K562 (cell line): Measurements from ENCODE around the gene ABT1. TPM values are rescaled to one million over a fixed set of nuclear protein-coding genes. Genes with fewer than 3 reads are reported as not detected.

ENCODE experiments used
- ARHGAP35 ChIP-seq: fragments of 450-650 bp; IDR thresholded peaks from 2 replicates; pipeline ENCODE4 v1.6.1; 2018; ENCODE audit not compliant: partially characterized antibody
- CREB3 ChIP-seq: fragments of 450-650 bp; conservative IDR thresholded peaks from 2 replicates; pipeline ENCODE4 v1.6.1; 2016; ENCODE audit warnings: missing genetic modification characterization, low read depth, mild to moderate bottlenecking, missing compliant biosample characterization, moderate library complexity
- E2F1 ChIP-seq: sonication (generic); formaldehyde crosslinking; IDR thresholded peaks from 2 replicates; pipeline ENCODE4 v1.8.1; 2023; ENCODE audit warnings: mild to moderate bottlenecking, missing genetic modification reagents, moderate library complexity
- HDAC6 ChIP-seq: IDR thresholded peaks from 2 replicates; pipeline ENCODE4 v1.6.1; 2012; ENCODE audit warnings: low read depth, mild to moderate bottlenecking, control low read depth, inconsistent platforms, low read length, moderate library complexity
- ID3 ChIP-seq, 2 experiments: fragments of 250-450 bp in 1 of 2; fragments of 450-650 bp in 1 of 2; sonication (Bioruptor Pico) in 1 of 2; IDR thresholded peaks; 2 replicates each; pipeline versions ENCODE4 v1.6.1 to v1.8.0; 2016 to 2021; ENCODE audit warnings: mild to moderate bottlenecking in 2 of 2, moderate library complexity in 2 of 2, missing compliant biosample characterization in 1 of 2, missing genetic modification characterization in 1 of 2
- KAT8 ChIP-seq: fragments of 450-650 bp; IDR thresholded peaks from 2 replicates; pipeline ENCODE4 v1.6.1; 2016; ENCODE audit warnings: low read depth, mild to moderate bottlenecking
- MCM3 ChIP-seq: fragments of 450-650 bp; IDR thresholded peaks from 2 replicates; pipeline ENCODE4 v1.6.1; 2016
- MTA1 ChIP-seq: fragments of 450-650 bp; IDR thresholded peaks from 2 replicates; pipeline ENCODE4 v1.6.1; 2017; ENCODE audit warnings: borderline replicate concordance
- MTA3 ChIP-seq: fragments of 450-650 bp; formaldehyde crosslinking; IDR thresholded peaks from 2 replicates; pipeline ENCODE4 v1.6.1; 2017; ENCODE audit warnings: mild to moderate bottlenecking, borderline replicate concordance
- NELFE ChIP-seq: IDR thresholded peaks from 2 replicates; pipeline ENCODE4 v1.6.1; 2011; ENCODE audit warnings: mild to moderate bottlenecking; ENCODE audit not compliant: insufficient read depth, insufficient read length
- PATZ1 ChIP-seq: fragments of 250-450 bp; sonication (Bioruptor Pico); IDR thresholded peaks from 2 replicates; pipeline ENCODE4 v1.5.0; 2020; ENCODE audit warnings: mild to moderate bottlenecking, borderline replicate concordance
- SETDB1 ChIP-seq: IDR thresholded peaks from one replicate; pipeline ENCODE4 v1.6.1; 2012; ENCODE audit warnings: low read length, control low read depth, inconsistent platforms
- SMARCA5 ChIP-seq: fragments of 450-650 bp; IDR thresholded peaks from 2 replicates; pipeline ENCODE4 v1.6.1; 2016
- SRF ChIP-seq, 2 experiments: fragments of 250-450, 450-650 bp in 1 of 2; sonication (Bioruptor Pico) in 1 of 2; sonication (generic) in 1 of 2; formaldehyde crosslinking; IDR thresholded peaks; 2 replicates each; pipeline versions ENCODE4 v1.5.0 to v1.5.1; 2020 to 2022; ENCODE audit warnings: mild to moderate bottlenecking in 1 of 2, missing genetic modification reagents in 1 of 2
- TCF15 ChIP-seq: fragments of 250-450 bp; sonication (Bioruptor Pico); IDR thresholded peaks from 2 replicates; pipeline ENCODE4 v1.8.0; 2022; ENCODE audit warnings: moderate library complexity, mild to moderate bottlenecking, inconsistent platforms
- TCF7 ChIP-seq: sonication (generic); IDR thresholded peaks from 2 replicates; pipeline ENCODE4 v1.6.1; 2016; ENCODE audit warnings: antibody characterized with exemption, borderline replicate concordance
- THRAP3 ChIP-seq: fragments of 450-650 bp; IDR thresholded peaks from 2 replicates; pipeline ENCODE4 v1.6.1; 2016; ENCODE audit warnings: mild to moderate bottlenecking, inconsistent platforms, borderline replicate concordance
- WHSC1 ChIP-seq: IDR thresholded peaks from one replicate; pipeline ENCODE4 v1.6.1; 2012; ENCODE audit warnings: low read length, control low read depth, inconsistent platforms
- ZBTB12 ChIP-seq: fragments of 250-450 bp; sonication (Bioruptor Pico); IDR thresholded peaks from 2 replicates; pipeline ENCODE4 v1.4.0; 2020
- ZNF583 ChIP-seq: fragments of 250-450 bp; sonication (Bioruptor Pico); IDR thresholded peaks from 2 replicates; pipeline ENCODE4 v1.4.0; 2020
- ZNF584 ChIP-seq: fragments of 200-800 bp; sonication (Bioruptor generic); IDR thresholded peaks from 2 replicates; pipeline ENCODE4 v1.6.1; 2016; ENCODE audit warnings: low read depth, mild to moderate bottlenecking, missing genetic modification characterization, missing compliant biosample characterization
- ZNF717 ChIP-seq: fragments of 250-450 bp; sonication (Bioruptor Pico); IDR thresholded peaks from 2 replicates; pipeline ENCODE4 v1.5.0; 2021
- polyA plus RNA-seq, 8 experiments: library from polyadenylated mRNA; depleted of rRNA in 4 of 8; stranded (reverse) in 5 of 8; unstranded in 3 of 8; fragments of >200 nt; fragmentation: Nextera tagmentation in 2 of 8; fragmentation: Illumina TruSeq in 1 of 8; extraction: Ambion mirVana in 2 of 8; extraction: Trizol in 1 of 8; gene quantifications; 2 replicates each; pipeline versions ENCODE4 v1.2.1 to v1.2.3, GENCODE V29; 2011 to 2014; ENCODE audit warnings: inconsistent platforms in 1 of 8, missing spikeins in 1 of 8
- total RNA-seq, 7 experiments: library from RNA; depleted of rRNA in 6 of 7; stranded (reverse); fragments of >200 nt in 6 of 7; fragmentation: Illumina TruSeq in 2 of 7; extraction: Trizol in 2 of 7; gene quantifications; 2 replicates each; pipeline versions ENCODE4 v1.2.1 to v1.2.3, GENCODE V29; 2011 to 2021; ENCODE audit warnings: low replicate concordance in 1 of 7

ABT1 gene
- total and polyA plus RNA-seq, 9 of the 15 experiments (the other 6 are each of a cell fraction or from before 2014, with no cell fraction given) = 8.8 to 52.7 (median 40.7) TPM

GRCh38 chr6:26596579-26597388 lies at the start of gene ABT1 (continued):
- TF ChIP-seq E2F1 (CRISPR knock-in tag) = 0 out of 2 replicates have a peak, but pooled peaks have one; percentile 48
- TF ChIP-seq SETDB1 = no peak
- no peak for TF ChIP-seq CREB3
- no peak for TF ChIP-seq ZNF583 (CRISPR knock-in tag)
- no peak for TF ChIP-seq WHSC1
- 0 out of 2 replicates have a peak, but pooled peaks have one; percentile 60 for TF ChIP-seq KAT8
- TF ChIP-seq TCF15 (CRISPR knock-in tag) = no peak
- peak; percentile 99 for TF ChIP-seq MTA1
- TF ChIP-seq MCM3 = no peak
- TF ChIP-seq HDAC6 = no peak
- no peak for TF ChIP-seq SMARCA5
- TF ChIP-seq THRAP3 = no peak
- 0 out of 2 replicates have a peak, but pooled peaks have one; percentile 58 for TF ChIP-seq TCF7
- no peak for TF ChIP-seq ZNF584
- peak; percentile 92 for TF ChIP-seq MTA3
- no peak for TF ChIP-seq ID3 (CRISPR knock-in tag; IDR thresholded peaks at IDR 0.05)
- TF ChIP-seq ID3 (tag; IDR thresholded peaks at IDR 0.05) = no peak
- peak in 1 of 2 experiments; percentile 59; a peak in 1 of 4 replicates for TF ChIP-seq SRF (CRISPR knock-in tag; IDR thresholded peaks at IDR 0.05)
- TF ChIP-seq ARHGAP35 = no peak
- no peak for TF ChIP-seq ZNF717 (CRISPR knock-in tag)
- TF ChIP-seq PATZ1 (CRISPR knock-in tag) = no peak
- TF ChIP-seq NELFE = no peak
- peak; percentile 97 for TF ChIP-seq ZBTB12 (CRISPR knock-in tag)
